IMR-90 (cell line): Measurements from ENCODE around the gene MMAB.

ENCODE experiments used
- BHLHE40 ChIP-seq: fragments of 150-350 bp; IDR thresholded peaks from 2 replicates; pipeline ENCODE4 v1.6.1; 2016; ENCODE audit warnings: mild to moderate bottlenecking, low read depth, low read length
- MXI1 ChIP-seq: IDR thresholded peaks from 2 replicates; pipeline ENCODE4 v1.6.1; 2012; ENCODE audit warnings: low read depth, mild to moderate bottlenecking, low read length, moderate library complexity, borderline replicate concordance
- POLR2A ChIP-seq: IDR thresholded peaks from 2 replicates; pipeline ENCODE4 v1.6.1; 2012; ENCODE audit warnings: mild to moderate bottlenecking, low read depth, low read length
- RCOR1 ChIP-seq: IDR thresholded peaks from 2 replicates; pipeline ENCODE4 v1.6.1; 2012; ENCODE audit warnings: mild to moderate bottlenecking, low read length, improper control_type of control experiment; ENCODE audit not compliant: insufficient replicate concordance
- TF ChIP-seq, protein P1 (sequence below): conservative IDR thresholded peaks from 2 replicates; pipeline ENCODE4 v1.5.1; 2012; ENCODE audit warnings: mild to moderate bottlenecking, low read depth, low read length, improper control_type of control experiment

DNA sequence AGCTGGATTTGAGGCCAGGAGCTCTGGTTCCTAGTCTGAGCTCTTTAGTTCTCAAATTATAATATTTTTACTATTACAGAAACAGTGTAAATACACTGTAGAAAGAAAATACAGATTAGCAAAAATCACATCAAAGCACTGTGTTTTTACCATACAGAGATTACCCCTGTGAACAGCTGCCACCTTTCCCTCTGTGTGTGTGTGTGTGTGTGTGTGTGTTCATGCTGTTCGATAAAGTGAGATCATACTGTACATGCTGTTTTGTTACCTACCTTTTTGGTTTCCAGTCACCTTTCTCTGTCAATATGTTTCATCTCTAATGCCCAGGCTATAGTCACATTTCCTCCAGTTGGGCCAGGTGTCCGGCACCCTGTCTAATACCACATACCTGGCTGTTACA lies 27.2 kb upstream of the MMAB start:
- TF ChIP-seq POLR2A (no peak), MXI1 (no peak), BHLHE40 (no peak), RCOR1 (no peak)
- TF ChIP-seq, protein P1, sequence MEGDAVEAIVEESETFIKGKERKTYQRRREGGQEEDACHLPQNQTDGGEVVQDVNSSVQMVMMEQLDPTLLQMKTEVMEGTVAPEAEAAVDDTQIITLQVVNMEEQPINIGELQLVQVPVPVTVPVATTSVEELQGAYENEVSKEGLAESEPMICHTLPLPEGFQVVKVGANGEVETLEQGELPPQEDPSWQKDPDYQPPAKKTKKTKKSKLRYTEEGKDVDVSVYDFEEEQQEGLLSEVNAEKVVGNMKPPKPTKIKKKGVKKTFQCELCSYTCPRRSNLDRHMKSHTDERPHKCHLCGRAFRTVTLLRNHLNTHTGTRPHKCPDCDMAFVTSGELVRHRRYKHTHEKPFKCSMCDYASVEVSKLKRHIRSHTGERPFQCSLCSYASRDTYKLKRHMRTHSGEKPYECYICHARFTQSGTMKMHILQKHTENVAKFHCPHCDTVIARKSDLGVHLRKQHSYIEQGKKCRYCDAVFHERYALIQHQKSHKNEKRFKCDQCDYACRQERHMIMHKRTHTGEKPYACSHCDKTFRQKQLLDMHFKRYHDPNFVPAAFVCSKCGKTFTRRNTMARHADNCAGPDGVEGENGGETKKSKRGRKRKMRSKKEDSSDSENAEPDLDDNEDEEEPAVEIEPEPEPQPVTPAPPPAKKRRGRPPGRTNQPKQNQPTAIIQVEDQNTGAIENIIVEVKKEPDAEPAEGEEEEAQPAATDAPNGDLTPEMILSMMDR: no peak
